ENCODE data around the gene YPEL3. TPM values are rescaled to one million over a fixed set of nuclear protein-coding genes. Genes with fewer than 3 reads are reported as not detected.

Gene YPEL3
- total and polyA plus RNA-seq, 2 of the 8 experiments (the other 6 are each of a cell fraction or from before 2014, with no cell fraction given) = 40.3 to 53.3 TPM

DNA sequence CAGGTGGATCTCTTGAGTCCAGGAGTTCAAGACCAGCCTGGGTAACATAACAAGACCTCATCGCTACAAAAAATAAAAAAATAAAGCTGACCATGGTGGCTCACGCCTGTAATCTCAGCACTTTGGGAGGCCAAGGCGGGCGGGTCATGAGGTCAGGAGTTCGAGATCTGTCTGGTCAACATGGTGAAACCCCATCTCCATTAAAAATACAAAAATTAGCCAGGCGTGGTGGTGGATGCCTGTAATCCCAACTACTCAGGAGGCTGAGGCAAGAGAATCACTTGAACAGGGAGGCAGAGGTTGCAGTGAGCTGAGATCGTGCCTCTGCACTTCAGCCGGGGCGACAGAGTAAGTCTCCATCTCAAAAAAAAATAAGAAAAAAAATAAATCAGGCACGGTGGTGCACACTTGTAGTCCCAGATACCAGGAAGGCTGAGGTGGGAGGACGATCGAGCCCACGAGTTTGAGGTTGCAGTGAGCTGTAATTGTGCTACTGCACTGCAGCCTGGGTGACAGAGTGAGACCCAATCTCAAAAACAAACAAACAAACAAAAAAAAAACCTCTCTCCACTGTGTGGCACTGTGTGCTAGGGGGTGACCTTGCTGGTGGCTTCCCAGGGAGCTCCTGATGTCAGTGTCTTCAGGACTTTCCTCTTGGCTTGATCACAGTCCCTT, 46.8 kb upstream of the YPEL3 start:
- H3K18ac ChIP-seq (ENCODE audit: extremely low read depth, low read length) = no peak overlapping the region
- no peak overlapping the region for H3K27ac ChIP-seq (ENCODE audit: low read depth, low read length)
- H3K9me3 ChIP-seq (ENCODE audit: insufficient read depth in 2 of 2, low read depth in 1 of 2, low read length in 1 of 2) = no peaks in the 10 kb centered on the region
- H2BK5ac ChIP-seq (ENCODE audit: low read depth, low read length) = no peak overlapping the region
- CTCF ChIA-PET (ENCODE audit: partially characterized antibody) = interaction anchor here (0.6 to 1.7 kb wide), 8 partner anchors 31 to 486 kb away, joined by 3 to 7 read pairs (median 4); no protein-coding TSS in a partner anchor
- no peak overlapping the region for H3K56ac ChIP-seq (replicated peaks; ENCODE audit: insufficient read length, low read depth, low read length)
- H3K4me3 ChIP-seq (ENCODE audit: extremely low read depth in 1 of 4, insufficient read depth in 2 of 4, low read depth in 3 of 4, low read length in 4 of 4) = no peak overlapping the region
- WGBS, 2 experiments (ENCODE audit: extremely low coverage in 1 of 2, insufficient coverage in 1 of 2, insufficient read length in 1 of 2, insufficient replicate concordance in 2 of 2, low coverage in 1 of 2, low lambda C conversion rate in 2 of 2, missing lambda C conversion rate in 1 of 2) = 85% methylated on average over 13 of the region's 13 CpGs; no CpG with 5 or more reads in 1 of the 2 experiments
- no peaks in the 10 kb centered on the region for H3K4me1 ChIP-seq (replicated peaks in 1 of 4; ENCODE audit: control insufficient read depth in 3 of 4, insufficient read depth in 4 of 4, low read length in 3 of 4)
- no peak overlapping the region for H3K14ac ChIP-seq (ENCODE audit: insufficient read length)
- no peak overlapping the region for H3K4me2 ChIP-seq (ENCODE audit: insufficient read depth in 1 of 2, low read depth in 2 of 2, low read length in 2 of 2)
- H3K23me2 ChIP-seq (ENCODE audit: low read depth, low read length) = no peaks in the 10 kb centered on the region
- DNase-seq (ENCODE audit: low read depth in 1 of 2, low spot score in 2 of 2) = no peak
- POLR2A ChIA-PET (ENCODE audit: partially characterized antibody) = interaction anchor here (0.6 kb wide), 1 partner anchor 10 kb away, joined by 3 read pairs; no protein-coding TSS in a partner anchor
- no peak overlapping the region for H4K8ac ChIP-seq (ENCODE audit: extremely low read depth, insufficient read depth, low read length)
- no peak overlapping the region for H3K23ac ChIP-seq (ENCODE audit: insufficient read length)
- H2BK20ac ChIP-seq (ENCODE audit: low read length) = no peak overlapping the region
- H3K4ac ChIP-seq (replicated peaks; ENCODE audit: insufficient read length, low read depth, low read length) = no peak overlapping the region
- no peaks in the 10 kb centered on the region for H3K27me3 ChIP-seq (replicated peaks in 1 of 4; ENCODE audit: control insufficient read depth in 3 of 4, extremely low read depth in 1 of 4, insufficient read depth in 3 of 4, low read length in 3 of 4)
- no peak overlapping the region for H2AK5ac ChIP-seq (ENCODE audit: low read depth, low read length)
- no peaks in the 10 kb centered on the region for H3K36me3 ChIP-seq (ENCODE audit: control insufficient read depth in 2 of 4, insufficient read depth in 4 of 4, low read length in 3 of 4)
- no peak overlapping the region for H2AFZ ChIP-seq (ENCODE audit: low read length)
- H2BK12ac ChIP-seq (ENCODE audit: low read depth, low read length) = no peak overlapping the region
- no peaks in the 10 kb centered on the region for H3K79me1 ChIP-seq (ENCODE audit: low read depth, low read length)
- H2BK120ac ChIP-seq (replicated peaks; ENCODE audit: low read depth, low read length) = no peak overlapping the region
- no peaks in the 10 kb centered on the region for H4K20me1 ChIP-seq (replicated peaks in 1 of 2; ENCODE audit: control insufficient read depth in 1 of 2, insufficient read depth in 2 of 2, low read length in 2 of 2)
- H3K9ac ChIP-seq (replicated peaks in 1 of 4; ENCODE audit: extremely low read depth in 1 of 4, low read depth in 3 of 4, low read length in 3 of 4) = no peak overlapping the region
- no peak overlapping the region for H2BK15ac ChIP-seq (ENCODE audit: low read length)
- H4K5ac ChIP-seq (ENCODE audit: insufficient read length, low read depth, low read length) = no peak overlapping the region
- H3K79me2 ChIP-seq (ENCODE audit: control insufficient read depth in 1 of 2, insufficient read depth in 2 of 2, low read length in 2 of 2) = no peaks in the 10 kb centered on the region
- no peak overlapping the region for H4K91ac ChIP-seq (replicated peaks; ENCODE audit: insufficient read length, low read length)
- no peak for FAIRE-seq
- TF ChIP-seq EZH2 (IDR thresholded peaks at IDR 0.05; ENCODE audit: low read depth, low read length, severe bottlenecking) = no peak
- TF ChIP-seq, protein P1, sequence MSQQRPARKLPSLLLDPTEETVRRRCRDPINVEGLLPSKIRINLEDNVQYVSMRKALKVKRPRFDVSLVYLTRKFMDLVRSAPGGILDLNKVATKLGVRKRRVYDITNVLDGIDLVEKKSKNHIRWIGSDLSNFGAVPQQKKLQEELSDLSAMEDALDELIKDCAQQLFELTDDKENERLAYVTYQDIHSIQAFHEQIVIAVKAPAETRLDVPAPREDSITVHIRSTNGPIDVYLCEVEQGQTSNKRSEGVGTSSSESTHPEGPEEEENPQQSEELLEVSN (IDR thresholded peaks at IDR 0.05) = no peak
- no peak for TF ChIP-seq TCF12 (IDR thresholded peaks at IDR 0.05; ENCODE audit: low read depth, low read length)
- no peak for TF ChIP-seq JUND (IDR thresholded peaks at IDR 0.05; ENCODE audit: low read length)
- peak; percentile 62 to 75 for TF ChIP-seq RAD21 (IDR thresholded peaks at IDR 0.05 in 1 of 2, conservative IDR thresholded peaks at IDR 0.05 in 1 of 2; ENCODE audit: low read depth in 2 of 2, low read length in 2 of 2)
- no peak for TF ChIP-seq GABPA (IDR thresholded peaks at IDR 0.05; ENCODE audit: borderline replicate concordance, insufficient read depth, low read length)
- TF ChIP-seq TBP (IDR thresholded peaks at IDR 0.05; ENCODE audit: low read depth, low read length) = no peak
- no peak for TF ChIP-seq SAP30 (IDR thresholded peaks at IDR 0.05; ENCODE audit: insufficient read depth, insufficient replicate concordance, low read length)
- TF ChIP-seq, protein P2, sequence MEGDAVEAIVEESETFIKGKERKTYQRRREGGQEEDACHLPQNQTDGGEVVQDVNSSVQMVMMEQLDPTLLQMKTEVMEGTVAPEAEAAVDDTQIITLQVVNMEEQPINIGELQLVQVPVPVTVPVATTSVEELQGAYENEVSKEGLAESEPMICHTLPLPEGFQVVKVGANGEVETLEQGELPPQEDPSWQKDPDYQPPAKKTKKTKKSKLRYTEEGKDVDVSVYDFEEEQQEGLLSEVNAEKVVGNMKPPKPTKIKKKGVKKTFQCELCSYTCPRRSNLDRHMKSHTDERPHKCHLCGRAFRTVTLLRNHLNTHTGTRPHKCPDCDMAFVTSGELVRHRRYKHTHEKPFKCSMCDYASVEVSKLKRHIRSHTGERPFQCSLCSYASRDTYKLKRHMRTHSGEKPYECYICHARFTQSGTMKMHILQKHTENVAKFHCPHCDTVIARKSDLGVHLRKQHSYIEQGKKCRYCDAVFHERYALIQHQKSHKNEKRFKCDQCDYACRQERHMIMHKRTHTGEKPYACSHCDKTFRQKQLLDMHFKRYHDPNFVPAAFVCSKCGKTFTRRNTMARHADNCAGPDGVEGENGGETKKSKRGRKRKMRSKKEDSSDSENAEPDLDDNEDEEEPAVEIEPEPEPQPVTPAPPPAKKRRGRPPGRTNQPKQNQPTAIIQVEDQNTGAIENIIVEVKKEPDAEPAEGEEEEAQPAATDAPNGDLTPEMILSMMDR (IDR thresholded peaks at IDR 0.05; ENCODE audit: control extremely low read depth in 1 of 3, insufficient read depth in 1 of 3, low read depth in 1 of 3, low read length in 3 of 3) = peak; percentile 29 to 46 (median 41)
